H1 (cell line): ENCODE measurements around the gene NAXE. TPM values are rescaled to one million over a fixed set of nuclear protein-coding genes. Genes with fewer than 3 reads are reported as not detected.

Experiments
- CTCF ChIA-PET: fragments of 300-600 bp; sonication (Branson Sonifier 250); formaldehyde crosslinking; loops from one replicate; lab custom pipeline; 2021; ENCODE audit not compliant: partially characterized antibody; lab: Charles Lee
- POLR2A ChIA-PET: fragments of 300-600 bp; sonication (Branson Sonifier 250); formaldehyde crosslinking; loops from one replicate; lab custom pipeline; 2021; ENCODE audit warnings: inconsistent platforms; ENCODE audit not compliant: partially characterized antibody; lab: Charles Lee
- DNase-seq, 2 experiments: peaks; one replicate each; pipeline versions ENCODE4 v3.0.0 to v3.0.0-alpha.2; 2010 to 2022; ENCODE audit warnings: low spot score in 2 of 2, low read depth in 1 of 2, mixed read lengths in 1 of 2
- FAIRE-seq: peaks from 2 replicates; lab custom pipeline; 2011; peaks lifted over from hg19 to GRCh38; lab: Jason Lieb, UNC
- H2AFZ ChIP-seq: 2 replicates; pipeline ENCODE4 v1.8.1; 2012; ENCODE audit warnings: low read length, inconsistent platforms
- H2AK5ac ChIP-seq: 2 replicates; pipeline ENCODE4 v1.6.1; 2013; ENCODE audit warnings: low read depth, low read length
- H2BK120ac ChIP-seq: replicated peaks from 2 replicates; pipeline ENCODE3; 2013; ENCODE audit warnings: low read depth, low read length, inconsistent platforms
- H2BK12ac ChIP-seq: 2 replicates; pipeline ENCODE4 v1.6.1; 2013; ENCODE audit warnings: low read depth, low read length
- H2BK15ac ChIP-seq: 2 replicates; pipeline ENCODE4 v1.6.1; 2013; ENCODE audit warnings: low read length
- H2BK20ac ChIP-seq: 2 replicates; pipeline ENCODE4 v1.6.1; 2013; ENCODE audit warnings: low read length
- H2BK5ac ChIP-seq: 2 replicates; pipeline ENCODE4 v1.6.1; 2013; ENCODE audit warnings: low read depth, low read length
- H3K14ac ChIP-seq: 2 replicates; pipeline ENCODE4 v1.6.1; 2013; ENCODE audit warnings: inconsistent platforms; ENCODE audit not compliant: insufficient read length
- H3K18ac ChIP-seq: 2 replicates; pipeline ENCODE4 v1.6.1; 2013; ENCODE audit warnings: low read length; ENCODE audit errors: extremely low read depth
- H3K23ac ChIP-seq: 2 replicates; pipeline ENCODE4 v1.6.1; 2013; ENCODE audit warnings: inconsistent platforms; ENCODE audit not compliant: insufficient read length
- H3K23me2 ChIP-seq: 2 replicates; pipeline ENCODE4 v1.6.1; 2013; ENCODE audit warnings: low read depth, low read length
- H3K27ac ChIP-seq: 2 replicates; pipeline ENCODE4 v1.6.1; 2011; ENCODE audit warnings: low read depth, low read length, inconsistent platforms
- H3K27me3 ChIP-seq, 4 experiments: replicated peaks in 1 of 4; 1 replicate in 1 of 4; 2 replicates in 3 of 4; pipeline versions ENCODE4 v1.6.1 to v1.8.1; 2011 to 2013; ENCODE audit warnings: low read length in 3 of 4, mild to moderate bottlenecking in 3 of 4, inconsistent platforms in 2 of 4, mixed read lengths in 2 of 4, moderate library complexity in 1 of 4; ENCODE audit not compliant: control insufficient read depth in 3 of 4, insufficient read depth in 3 of 4; ENCODE audit errors: extremely low read depth in 1 of 4
- H3K36me3 ChIP-seq, 4 experiments: 2 replicates each; pipeline versions ENCODE4 v1.6.1 to v1.8.1; 2011 to 2013; ENCODE audit warnings: mild to moderate bottlenecking in 4 of 4, low read length in 3 of 4, moderate library complexity in 2 of 4, control low read depth in 1 of 4, inconsistent platforms in 1 of 4; ENCODE audit not compliant: insufficient read depth in 4 of 4, control insufficient read depth in 2 of 4
- H3K4ac ChIP-seq: replicated peaks from 2 replicates; pipeline ENCODE3; 2013; ENCODE audit warnings: low read length, low read depth, mixed read lengths, inconsistent platforms; ENCODE audit not compliant: insufficient read length
- H3K4me1 ChIP-seq, 4 experiments: replicated peaks in 1 of 4; 1 replicate in 1 of 4; 2 replicates in 3 of 4; pipeline versions ENCODE4 v1.6.1 to v1.8.1; 2011 to 2013; ENCODE audit warnings: low read length in 3 of 4, inconsistent platforms in 2 of 4, mixed read lengths in 1 of 4; ENCODE audit not compliant: insufficient read depth in 4 of 4, control insufficient read depth in 3 of 4
- H3K4me2 ChIP-seq, 2 experiments: 2 replicates each; pipeline versions ENCODE4 v1.6.1 to v1.8.1; 2011 to 2013; ENCODE audit warnings: low read depth in 2 of 2, low read length in 2 of 2, control low read depth in 1 of 2, inconsistent platforms in 1 of 2, mild to moderate bottlenecking in 1 of 2; ENCODE audit not compliant: insufficient read depth in 1 of 2
- H3K4me3 ChIP-seq, 4 experiments: fragments of 200-600, 300-600 bp in 1 of 4; sonication (generic), shearing (Covaris generic), sonication (Bioruptor Twin) in 1 of 4; 2 replicates each; pipeline versions ENCODE4 v1.5.1 to v1.8.1; 2011 to 2016; ENCODE audit warnings: low read length in 4 of 4, low read depth in 3 of 4, control low read depth in 2 of 4, inconsistent platforms in 2 of 4, mild to moderate bottlenecking in 2 of 4, mixed read lengths in 1 of 4, moderate library complexity in 1 of 4; ENCODE audit not compliant: insufficient read depth in 2 of 4; ENCODE audit errors: extremely low read depth in 1 of 4
- H3K56ac ChIP-seq: replicated peaks from 2 replicates; pipeline ENCODE3; 2013; ENCODE audit warnings: low read depth, mild to moderate bottlenecking, mixed read lengths, low read length, inconsistent platforms; ENCODE audit not compliant: insufficient read length
- H3K79me1 ChIP-seq: 2 replicates; pipeline ENCODE4 v1.6.1; 2013; ENCODE audit warnings: low read depth, low read length, control low read depth
- H3K79me2 ChIP-seq, 2 experiments: 2 replicates each; pipeline versions ENCODE4 v1.6.1 to v1.8.1; 2012 to 2013; ENCODE audit warnings: low read length in 2 of 2, mild to moderate bottlenecking in 2 of 2, inconsistent platforms in 1 of 2; ENCODE audit not compliant: insufficient read depth in 2 of 2, control insufficient read depth in 1 of 2
- H3K9ac ChIP-seq, 4 experiments: replicated peaks in 1 of 4; 1 replicate in 1 of 4; 2 replicates in 3 of 4; pipeline versions ENCODE4 v1.6.1 to v1.8.1; 2011 to 2013; ENCODE audit warnings: low read depth in 3 of 4, low read length in 3 of 4, control low read depth in 2 of 4, mild to moderate bottlenecking in 2 of 4, moderate library complexity in 2 of 4, inconsistent platforms in 1 of 4; ENCODE audit errors: extremely low read depth in 1 of 4
- H3K9me3 ChIP-seq, 2 experiments: 2 replicates each; pipeline versions ENCODE4 v1.6.1 to v1.8.1; 2012 to 2013; ENCODE audit warnings: mild to moderate bottlenecking in 2 of 2, moderate library complexity in 2 of 2, control low read depth in 1 of 2, inconsistent platforms in 1 of 2, low read depth in 1 of 2, low read length in 1 of 2, mixed read lengths in 1 of 2; ENCODE audit not compliant: insufficient read depth in 2 of 2
- H4K20me1 ChIP-seq, 2 experiments: replicated peaks in 1 of 2; 2 replicates each; pipeline versions ENCODE3 to v1.8.1; 2011 to 2013; ENCODE audit warnings: inconsistent platforms in 2 of 2, low read length in 2 of 2, mild to moderate bottlenecking in 1 of 2; ENCODE audit not compliant: insufficient read depth in 2 of 2, control insufficient read depth in 1 of 2
- H4K5ac ChIP-seq: 2 replicates; pipeline ENCODE4 v1.6.1; 2013; ENCODE audit warnings: low read length, low read depth, mixed read lengths, inconsistent platforms; ENCODE audit not compliant: insufficient read length
- H4K8ac ChIP-seq: 2 replicates; pipeline ENCODE4 v1.8.0; 2013; ENCODE audit warnings: mild to moderate bottlenecking, moderate library complexity, low read length, inconsistent platforms; ENCODE audit not compliant: insufficient read depth; ENCODE audit errors: extremely low read depth
- H4K91ac ChIP-seq: replicated peaks from 2 replicates; pipeline ENCODE3; 2013; ENCODE audit warnings: low read length, mixed read lengths, inconsistent platforms; ENCODE audit not compliant: insufficient read length
- BCL11A ChIP-seq, 2 experiments: IDR thresholded peaks; one replicate each; pipeline ENCODE4 v1.6.1; 2011; ENCODE audit warnings: low read depth in 2 of 2, low read length in 2 of 2, mild to moderate bottlenecking in 2 of 2
- SAP30 ChIP-seq: fragments of 300-600 bp; sonication (generic); IDR thresholded peaks from 2 replicates; pipeline ENCODE4 v1.7.1; 2012; ENCODE audit warnings: low read length, moderate library complexity, mild to moderate bottlenecking, inconsistent platforms; ENCODE audit not compliant: insufficient read depth, insufficient replicate concordance
- WGBS, 2 experiments: shearing (Covaris generic) in 1 of 2; methylation state at CpG; one replicate each; pipeline versions ENCODE4 v1.1.6 to v1.1.7; 2013 to 2015; ENCODE audit warnings: low lambda C conversion rate in 2 of 2, mixed read lengths in 2 of 2, inconsistent platforms in 1 of 2, low coverage in 1 of 2, missing lambda C conversion rate in 1 of 2; ENCODE audit not compliant: insufficient replicate concordance in 2 of 2, insufficient coverage in 1 of 2, insufficient read length in 1 of 2; ENCODE audit errors: extremely low coverage in 1 of 2, missing lambda C conversion rate in 1 of 2; 5-methylcytosine and 5-hydroxymethylcytosine counted together
- polyA plus RNA-seq, 7 experiments: library from polyadenylated mRNA; depleted of rRNA in 3 of 7; stranded (reverse) in 5 of 7; unstranded in 2 of 7; fragments of >200 nt in 5 of 7; fragments of 200-250 nt in 2 of 7; gene quantifications; 1 replicate in 5 of 7; 2 replicates in 1 of 7; 4 replicates in 1 of 7; pipeline versions ENCODE4 v1.2.1 to v1.2.3, GENCODE V29; 2011 to 2013; ENCODE audit warnings: missing spikeins in 2 of 7, mixed read lengths in 2 of 7
- total RNA-seq: library from RNA; stranded (reverse); fragmentation: NEBNext Ultra II Directional; extraction: Animal tissue kit (Norgen Biotek cat#: 25700); gene quantifications from 2 replicates; pipeline ENCODE4 v1.2.1, GENCODE V29; 2021

The NAXE gene
- total and polyA plus RNA-seq, 2 of the 8 experiments (the other 6 are each of a cell fraction or from before 2014, with no cell fraction given) = 73.1 to 74.3 TPM

GRCh38 chr1:156598731-156599432, 7.3 kb downstream of the NAXE start:
- 94% methylated on average over 4 of the region's 4 CpGs; no CpG with 5 or more reads in 1 of the 2 experiments for WGBS, 2 experiments
- FAIRE-seq = no peak

More at GRCh38 chr1:156598731-156599432, 7.3 kb downstream of the NAXE start:
- H2BK12ac ChIP-seq = no peak overlapping the region
- DNase-seq = no peak
- H2AK5ac ChIP-seq = no peak overlapping the region
- no peak overlapping the region for H3K4me2 ChIP-seq
- peaks cover 0 to 3% of the 10 kb centered on the region in 2 experiments for H4K20me1 ChIP-seq
- no peak overlapping the region for H2BK15ac ChIP-seq
- ChIA-PET POLR2A (interaction anchor here (1.0 to 6.6 kb wide), 10 partner anchors 6 to 142 kb away, joined by 3 to 66 read pairs (median 4); partner anchors contain the start of gene NAXE), CTCF (interaction anchor here (0.8 to 4.0 kb wide), 7 partner anchors 10 to 22 kb away, joined by 3 to 30 read pairs (median 3); no protein-coding TSS in a partner anchor)
- H2AFZ ChIP-seq = no peak overlapping the region
- H4K91ac ChIP-seq = no peak overlapping the region
- H4K5ac ChIP-seq = no peak overlapping the region
- no peak overlapping the region for H2BK120ac ChIP-seq
- peaks cover 19 to 48% (median 42%) of the 10 kb centered on the region in 4 experiments for H3K36me3 ChIP-seq
- no peak overlapping the region for H3K4me3 ChIP-seq
- peaks cover 2% of the 10 kb centered on the region; the same call in 1 of the 2 replicates for H3K79me1 ChIP-seq
- H3K23me2 ChIP-seq = peaks cover 5% of the 10 kb centered on the region; the same call in 1 of the 2 replicates
- no peaks in the 10 kb centered on the region for H3K27me3 ChIP-seq
- TF ChIP-seq BCL11A (IDR thresholded peaks at IDR 0.05; ENCODE audit: low read depth in 2 of 2, low read length in 2 of 2) (no peak), SAP30 (no peak)
- peaks cover 0 to 8% (median 3%) of the 10 kb centered on the region in 4 experiments; a peak in 5 of 7 replicates for H3K4me1 ChIP-seq
- no peak overlapping the region for H3K4ac ChIP-seq
- H3K23ac ChIP-seq = no peak overlapping the region
- H4K8ac ChIP-seq = no peak overlapping the region; the same call in 1 of the 2 replicates
- H3K79me2 ChIP-seq = peaks cover 3 to 19% of the 10 kb centered on the region in 2 experiments
- H3K27ac ChIP-seq = no peak overlapping the region
- H3K9me3 ChIP-seq = no peaks in the 10 kb centered on the region
- H3K14ac ChIP-seq = no peak overlapping the region
- no peak overlapping the region for H3K18ac ChIP-seq
- no peak overlapping the region for H3K56ac ChIP-seq
- H2BK20ac ChIP-seq = no peak overlapping the region
- no peak overlapping the region for H3K9ac ChIP-seq
- no peak overlapping the region for H2BK5ac ChIP-seq
